GM18505 (cell line): ENCODE measurements around the gene FNIP1.
"Not testable (repeated sequence)": the region's sequence is repeated elsewhere in the genome, so short reads cannot be mapped to it uniquely, and the experiment has no call there.

Source experiments
- ATAC-seq: cut with Tn5 transposase; IDR thresholded peaks from one replicate; pipeline ENCODE4 v1.9.1; 2021; ENCODE audit not compliant: unreplicated experiment
- POLR2A ChIP-seq: IDR thresholded peaks from 4 replicates; pipeline ENCODE4 v1.6.1; 2011; ENCODE audit warnings: borderline replicate concordance; ENCODE audit not compliant: insufficient read depth, insufficient read length; ENCODE audit errors: extremely low read depth

Gene FNIP1

GRCh38 chr5:131756942-131757341 lies 39.9 kb downstream of the FNIP1 start:
- no peak for TF ChIP-seq POLR2A
- no peak for ATAC-seq

- no peak for ATAC-seq
- no peak for TF ChIP-seq POLR2A
These were observed 42.5 kb downstream of the FNIP1 start for GRCh38 chr5:131754363-131754762.

DNA sequence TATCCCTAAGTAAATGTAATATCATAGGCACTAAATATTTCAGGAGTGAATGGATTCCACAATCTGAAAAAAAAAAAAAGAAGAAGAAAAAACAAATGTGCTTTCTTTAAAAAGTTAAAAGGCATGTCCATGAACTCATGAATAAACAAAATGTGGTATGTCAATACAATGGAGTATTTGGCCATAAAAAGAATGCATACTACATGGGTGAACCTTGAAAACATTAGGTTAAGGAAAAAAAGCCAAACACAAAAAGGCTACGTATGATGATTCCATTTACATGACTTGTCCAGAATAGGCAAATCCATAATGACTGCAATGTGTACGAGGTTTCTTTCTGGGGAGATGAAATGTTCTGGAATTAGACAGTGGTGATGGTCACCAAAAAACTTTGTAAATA lies 45.3 kb downstream of the FNIP1 start:
- ATAC-seq, result no peak
- TF ChIP-seq POLR2A, result no peak

- no peak for TF ChIP-seq POLR2A
- no peak for ATAC-seq
These were observed 46.9 kb downstream of the FNIP1 start for GRCh38 chr5:131749723-131750470.

GRCh38 chr5:131749138-131749537 lies 47.7 kb downstream of the FNIP1 start:
- no peak for ATAC-seq

GRCh38 chr5:131747180-131748105 lies 49.4 kb downstream of the FNIP1 start:
- no peak for TF ChIP-seq POLR2A
- ATAC-seq, result peak; percentile 80

More at GRCh38 chr5:131749138-131749537, 47.7 kb downstream of the FNIP1 start:
- no peak for TF ChIP-seq POLR2A

DNA sequence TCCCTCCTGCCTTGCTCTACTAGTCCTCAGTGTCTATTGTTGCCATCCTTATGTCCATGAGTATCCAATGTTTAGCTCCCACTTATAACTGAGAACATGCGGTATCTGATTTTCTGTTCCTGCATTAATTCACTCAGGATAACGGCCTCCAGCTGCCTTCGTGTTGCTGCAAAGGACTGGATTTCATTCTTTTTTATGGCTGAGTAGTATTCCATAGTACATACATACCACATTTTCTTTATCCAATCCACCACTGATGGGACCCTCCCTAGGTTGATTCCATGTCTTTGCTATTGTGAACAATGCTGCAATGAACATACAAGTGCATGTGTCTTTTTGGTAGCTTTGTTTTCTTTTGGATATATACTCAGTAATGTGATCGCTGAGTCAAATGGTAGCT lies 50.4 kb downstream of the FNIP1 start:
- no peak for TF ChIP-seq POLR2A
- no peak for ATAC-seq

DNA sequence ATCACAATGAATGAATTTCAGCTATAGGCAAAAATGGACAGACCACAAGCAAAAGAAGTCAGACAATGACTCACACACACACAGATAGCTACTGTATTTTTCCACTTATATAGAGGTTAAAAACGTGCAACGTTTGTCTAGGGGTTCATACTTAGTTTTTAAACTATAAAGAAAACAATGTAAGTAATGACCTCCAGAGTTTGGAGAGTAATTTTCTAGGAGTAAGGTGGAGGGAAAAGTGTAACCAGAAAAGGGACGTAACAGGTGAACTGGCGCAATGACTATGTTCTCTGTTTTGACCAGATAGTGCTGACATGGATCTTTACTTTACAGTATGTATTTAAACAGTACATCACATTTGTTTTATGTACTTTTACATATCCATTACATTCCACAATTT lies 51.1 kb downstream of the FNIP1 start:
- ATAC-seq, result no peak
- no peak for TF ChIP-seq POLR2A

- TF ChIP-seq POLR2A, result no peak
- ATAC-seq, result no peak
These were observed 51.7 kb downstream of the FNIP1 start for GRCh38 chr5:131745155-131745554.

DNA sequence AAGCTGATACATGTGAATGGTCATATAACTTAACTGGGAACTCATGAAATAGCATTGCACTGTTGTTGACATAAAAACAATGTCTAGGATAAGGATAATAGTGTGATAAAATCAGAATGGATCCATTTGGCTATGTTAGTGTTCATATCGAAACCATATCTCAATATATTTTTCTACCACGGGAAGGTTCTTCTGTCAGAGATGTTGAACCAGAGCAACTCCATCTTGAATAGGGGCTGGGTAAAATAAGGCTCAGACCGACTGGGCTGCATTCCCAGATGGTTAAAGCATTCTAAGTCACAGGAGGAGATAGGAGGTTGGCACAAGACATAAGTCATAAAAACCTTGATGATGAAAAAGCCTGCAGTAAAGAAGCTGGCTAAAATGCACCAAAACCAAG lies 56.3 kb downstream of the FNIP1 start:
- no peak for TF ChIP-seq POLR2A

GRCh38 chr5:131735393-131735792 lies 61.4 kb downstream of the FNIP1 start:
- TF ChIP-seq POLR2A, result no peak
- no peak for ATAC-seq

More for the DNA sequence above, 56.3 kb downstream of the FNIP1 start:
- no peak for ATAC-seq

GRCh38 chr5:131734939-131735338 lies 61.9 kb downstream of the FNIP1 start:
- ATAC-seq, result not testable (repeated sequence)

GRCh38 chr5:131729292-131729691 lies 67.5 kb downstream of the FNIP1 start:
- not testable (repeated sequence) for ATAC-seq

DNA sequence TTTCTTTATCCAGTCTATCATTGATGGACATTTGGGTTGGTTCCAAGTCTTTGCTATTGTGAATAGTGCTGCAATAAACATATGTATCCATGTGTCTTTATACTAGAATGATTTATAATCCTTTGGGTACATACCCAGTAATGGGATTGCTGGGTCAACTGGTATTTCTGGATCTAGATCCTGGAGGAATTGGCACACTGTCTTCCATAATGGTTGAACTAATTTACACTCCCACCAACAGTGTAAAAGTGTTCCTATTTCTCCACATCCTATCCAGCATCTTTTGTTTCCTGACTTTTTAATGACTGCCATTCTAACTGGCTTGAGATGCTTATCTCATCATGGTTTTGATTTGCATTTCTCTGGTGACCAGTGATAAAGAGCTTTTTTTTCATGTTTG lies 72.7 kb downstream of the FNIP1 start:
- not testable (repeated sequence) for ATAC-seq

DNA sequence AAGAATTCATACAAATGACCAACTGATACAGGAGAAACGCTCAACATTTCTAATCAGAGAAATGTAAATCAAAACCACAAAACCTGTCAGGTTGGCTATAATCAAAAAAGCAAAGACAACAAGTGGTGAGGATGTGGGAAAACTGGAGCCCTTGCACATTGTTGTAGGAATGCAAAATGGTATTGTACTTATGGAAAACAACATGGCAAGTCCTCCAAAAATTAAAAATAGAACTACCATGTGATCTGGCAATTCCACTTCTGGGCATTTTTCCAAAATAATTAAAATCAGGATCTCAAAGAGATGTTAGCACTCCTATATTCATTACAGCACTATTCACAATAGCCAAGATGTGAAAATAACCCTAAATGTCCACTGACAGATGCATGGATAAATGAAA lies 76.1 kb downstream of the FNIP1 start:
- ATAC-seq, result no peak
- TF ChIP-seq POLR2A, result no peak

DNA sequence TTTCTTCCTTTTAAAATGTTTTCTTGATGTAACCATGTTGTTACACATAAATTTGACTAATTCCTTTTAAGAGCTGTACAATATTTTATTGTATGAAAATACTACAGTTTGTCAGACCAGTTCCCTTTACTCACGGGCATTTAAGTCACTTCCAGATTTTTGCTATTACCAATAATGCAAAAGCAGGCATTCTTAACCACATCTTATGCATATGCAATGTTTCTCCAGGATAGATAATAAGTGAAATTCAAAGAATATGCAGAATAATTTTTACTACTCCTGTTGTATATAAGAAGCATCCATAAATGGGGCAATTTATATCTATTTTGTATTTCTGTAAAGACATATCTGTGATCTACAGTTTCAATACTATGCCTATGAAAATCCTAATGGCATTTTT lies 77.3 kb downstream of the FNIP1 start:
- ATAC-seq, result no peak

More for the DNA sequence above, 77.3 kb downstream of the FNIP1 start:
- TF ChIP-seq POLR2A, result no peak
